ENCODE data around the gene ADARB2.

ADARB2 gene

GRCh38 chr10:1735562-1735961 is 1.8 kb downstream of the ADARB2 start:
- DNase-seq = no peak

GRCh38 chr10:1734288-1734687 is 3.0 kb downstream of the ADARB2 start:
- no peak for DNase-seq

GRCh38 chr10:1733720-1734119 is 3.6 kb downstream of the ADARB2 start:
- no peak for DNase-seq

- no peak for DNase-seq
These were observed 4.7 kb downstream of the ADARB2 start for GRCh38 chr10:1732564-1732996.

- DNase-seq = no peak
These were observed 5.7 kb downstream of the ADARB2 start for GRCh38 chr10:1731592-1731991.

DNA sequence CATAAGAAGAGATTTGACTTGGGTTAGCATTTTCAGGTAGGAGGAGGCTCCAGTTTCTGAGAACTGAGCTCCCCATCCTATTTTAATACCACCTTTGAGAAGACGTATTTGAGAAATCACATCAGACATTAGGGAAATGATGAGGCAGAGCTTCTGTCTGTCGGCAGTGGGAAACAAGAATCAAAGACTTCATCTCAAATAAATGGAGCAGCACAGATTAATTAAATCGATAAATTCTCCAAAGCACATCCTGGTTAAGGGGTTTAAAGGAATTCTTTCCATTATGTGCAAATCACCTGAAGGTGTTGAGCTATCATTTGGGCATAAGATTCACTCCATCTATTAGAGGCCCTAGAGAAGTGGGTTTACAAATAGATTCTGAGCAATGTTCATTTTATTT is 7.6 kb downstream of the ADARB2 start:
- no peak for DNase-seq

GRCh38 chr10:1726861-1727260 is 10.5 kb downstream of the ADARB2 start:
- no peak for DNase-seq

DNA sequence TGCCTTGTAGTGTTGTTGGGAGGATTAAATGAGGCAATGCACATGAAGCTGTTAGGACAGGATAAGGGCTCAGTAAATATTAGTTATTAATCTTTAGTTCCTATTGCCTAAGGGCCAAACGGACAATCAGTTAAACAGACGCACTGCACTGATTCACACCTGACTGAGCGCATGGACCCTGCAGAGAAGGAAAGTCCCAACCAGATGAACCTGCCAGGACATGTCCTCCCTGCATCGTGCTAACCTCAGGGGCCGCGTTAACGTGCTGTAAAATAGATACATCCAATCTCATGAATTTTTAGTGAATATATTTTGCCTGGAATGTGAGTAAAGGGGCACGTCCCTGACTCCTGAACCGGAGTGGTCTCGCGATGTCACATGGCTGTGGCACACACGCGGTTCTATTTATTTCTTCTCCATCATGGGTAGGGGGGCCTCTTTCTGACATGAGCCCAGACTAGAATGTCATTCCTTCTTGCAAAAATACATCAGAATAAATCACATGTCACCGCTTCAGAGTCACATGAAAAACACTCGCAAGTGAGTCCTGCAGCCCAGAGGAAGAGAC is 12.3 kb downstream of the ADARB2 start:
- no peak for DNase-seq

DNA sequence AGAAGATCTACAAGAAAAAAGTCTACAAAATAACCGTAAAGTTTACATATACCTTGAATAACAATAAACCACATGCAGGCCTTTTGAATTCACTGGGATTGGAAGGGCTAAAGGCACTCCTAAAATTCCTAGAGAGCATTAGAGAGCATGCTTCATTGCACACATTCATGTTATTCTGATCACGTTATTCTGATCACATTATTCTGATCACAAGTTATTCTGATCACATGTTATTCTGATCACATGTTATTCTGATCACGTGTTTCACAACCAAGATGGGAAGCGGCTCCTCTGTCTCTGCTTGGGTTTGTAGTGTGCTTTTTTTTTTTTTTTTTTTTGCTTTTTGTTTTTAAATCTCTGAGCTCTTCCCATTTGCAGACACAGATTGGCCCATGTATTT is 20.5 kb downstream of the ADARB2 start:
- DNase-seq = no peak

DNA sequence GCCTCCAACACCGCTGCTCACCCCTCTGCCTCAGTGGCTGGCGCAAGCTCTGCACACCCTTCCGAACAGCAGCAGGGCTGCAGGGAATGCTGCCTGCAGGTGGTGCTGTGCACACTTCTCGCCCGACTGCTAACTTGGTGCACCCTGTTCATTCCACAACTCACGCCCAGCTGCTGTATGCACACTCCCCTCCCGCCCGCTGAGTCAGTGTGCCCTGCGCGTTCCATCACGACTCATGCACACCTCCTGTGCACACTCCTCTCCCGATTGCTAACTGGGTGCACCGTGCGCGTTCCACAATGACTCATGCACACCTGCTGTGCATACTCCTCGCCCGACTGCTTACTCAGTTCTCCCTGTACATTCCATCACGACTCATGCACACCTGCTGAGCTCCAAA is 21.5 kb downstream of the ADARB2 start:
- DNase-seq = no peak

DNA sequence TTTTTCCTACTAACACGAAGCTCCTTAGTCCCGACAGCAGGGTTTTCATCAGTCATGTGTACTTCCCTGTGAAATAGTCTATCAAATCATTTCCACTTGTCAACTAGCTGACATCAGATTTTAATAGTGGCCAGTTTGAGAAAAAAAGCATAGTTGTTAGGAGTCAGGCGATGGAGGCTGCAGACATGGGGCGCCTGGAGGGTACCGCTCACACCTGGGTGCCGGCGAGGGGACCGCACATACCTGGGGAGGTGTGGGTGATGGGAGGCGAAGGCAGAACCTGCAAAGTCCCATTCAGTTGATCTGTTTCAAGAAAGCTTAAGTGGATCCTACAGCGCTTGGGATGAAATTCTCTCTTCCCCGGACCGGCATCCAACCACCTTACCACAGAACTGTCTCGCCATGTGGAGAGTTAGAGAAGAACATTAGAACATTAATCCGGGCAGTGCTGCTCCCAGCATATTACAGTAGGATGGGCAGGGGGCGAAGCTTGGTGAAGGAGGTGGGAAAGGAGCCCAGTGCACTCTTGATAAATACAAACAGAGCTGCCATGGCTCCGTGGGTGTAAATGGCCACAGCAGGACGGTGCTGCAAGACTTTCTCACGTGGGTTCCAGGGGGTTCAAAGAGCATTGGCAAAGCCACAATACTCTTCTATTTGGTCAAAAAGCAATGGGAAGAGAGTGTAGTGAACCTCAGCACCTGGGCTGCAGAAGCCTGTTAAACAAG is 24.2 kb downstream of the ADARB2 start:
- no peak for DNase-seq

DNA sequence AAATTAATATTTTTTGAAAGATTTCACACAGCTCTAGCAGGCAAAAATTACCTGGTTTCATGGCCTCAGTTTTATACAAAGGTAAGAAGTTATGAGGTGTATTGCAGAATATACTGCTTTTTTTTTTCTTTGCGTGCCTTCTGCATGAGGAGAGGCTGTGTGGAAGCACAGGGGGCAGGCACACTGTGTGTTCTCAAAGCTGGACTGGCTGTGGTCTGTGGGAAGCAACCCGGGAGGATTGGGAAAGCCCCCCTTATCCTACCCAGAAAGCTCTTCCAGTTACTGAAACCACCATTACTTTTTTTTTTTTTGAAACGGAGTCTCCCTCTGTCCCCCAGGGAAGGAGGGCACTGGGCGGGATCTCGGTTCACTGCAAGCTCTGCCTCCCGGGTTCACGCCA is 25.0 kb downstream of the ADARB2 start:
- DNase-seq = no peak

GRCh38 chr10:1709161-1709560 is 28.2 kb downstream of the ADARB2 start:
- no peak for DNase-seq

GRCh38 chr10:1708746-1709145 is 28.6 kb downstream of the ADARB2 start:
- DNase-seq = no peak

DNA sequence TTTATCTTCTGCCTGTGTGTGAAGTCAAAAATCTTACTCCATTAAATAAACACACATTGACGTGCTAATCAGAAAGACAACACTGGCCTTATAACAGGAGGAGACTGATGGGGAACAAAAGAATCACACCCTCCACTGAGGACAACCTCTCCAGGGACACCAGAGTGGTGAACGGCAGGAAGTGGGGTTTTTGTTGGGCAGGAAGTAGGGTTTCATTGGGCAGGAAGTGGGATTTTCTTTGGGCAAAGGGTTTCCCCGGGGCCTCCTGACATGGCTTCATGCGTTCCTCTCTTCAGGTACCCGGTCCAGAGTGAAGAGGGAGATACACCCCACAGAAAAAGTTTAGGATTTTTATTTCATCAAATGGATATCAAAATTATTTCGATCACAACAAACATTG is 30.6 kb downstream of the ADARB2 start:
- DNase-seq = no peak

- no peak for DNase-seq
These were observed 31.1 kb downstream of the ADARB2 start for GRCh38 chr10:1706256-1706655.

GRCh38 chr10:1698185-1698584 is 39.1 kb downstream of the ADARB2 start:
- DNase-seq = no peak

DNA sequence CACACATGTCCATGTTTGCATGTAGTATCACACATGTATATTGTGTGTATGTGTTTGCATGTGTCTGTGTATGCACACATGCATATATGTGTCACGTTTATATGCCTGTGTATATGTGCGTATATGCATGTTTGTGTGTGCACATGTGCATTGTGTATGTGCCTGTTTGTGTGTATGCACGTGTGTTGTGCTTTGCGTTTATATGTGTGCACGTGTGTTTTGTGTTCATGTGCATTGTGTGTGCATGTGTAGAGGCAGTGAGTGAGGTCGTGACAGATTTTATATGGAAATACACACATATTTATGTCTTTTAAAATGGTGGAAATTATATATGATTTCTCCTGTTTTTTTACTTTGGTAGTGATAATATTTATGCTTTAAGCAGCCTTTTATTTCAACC is 41.2 kb downstream of the ADARB2 start:
- DNase-seq = no peak

GRCh38 chr10:1690086-1690485 is 47.2 kb downstream of the ADARB2 start:
- no peak for DNase-seq

DNA sequence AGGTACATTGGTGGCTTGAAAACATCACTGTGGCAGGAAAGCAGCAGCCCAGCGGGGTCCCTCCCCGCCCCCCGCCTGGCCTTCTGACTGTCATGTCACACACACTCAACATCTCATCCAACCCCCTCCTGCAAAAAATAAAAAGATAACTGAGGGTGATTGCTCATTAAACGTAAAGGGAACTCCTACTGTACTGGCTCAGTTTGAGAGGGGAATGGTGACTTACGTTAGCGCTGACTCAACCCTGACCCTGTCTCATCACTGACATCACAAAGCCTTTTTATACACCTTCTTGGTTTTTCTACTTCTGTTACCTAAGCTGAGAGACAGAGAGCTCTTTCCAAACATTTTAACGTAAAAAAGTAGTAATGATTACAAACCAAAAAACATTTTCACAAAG is 48.8 kb downstream of the ADARB2 start:
- no peak for DNase-seq

DNA sequence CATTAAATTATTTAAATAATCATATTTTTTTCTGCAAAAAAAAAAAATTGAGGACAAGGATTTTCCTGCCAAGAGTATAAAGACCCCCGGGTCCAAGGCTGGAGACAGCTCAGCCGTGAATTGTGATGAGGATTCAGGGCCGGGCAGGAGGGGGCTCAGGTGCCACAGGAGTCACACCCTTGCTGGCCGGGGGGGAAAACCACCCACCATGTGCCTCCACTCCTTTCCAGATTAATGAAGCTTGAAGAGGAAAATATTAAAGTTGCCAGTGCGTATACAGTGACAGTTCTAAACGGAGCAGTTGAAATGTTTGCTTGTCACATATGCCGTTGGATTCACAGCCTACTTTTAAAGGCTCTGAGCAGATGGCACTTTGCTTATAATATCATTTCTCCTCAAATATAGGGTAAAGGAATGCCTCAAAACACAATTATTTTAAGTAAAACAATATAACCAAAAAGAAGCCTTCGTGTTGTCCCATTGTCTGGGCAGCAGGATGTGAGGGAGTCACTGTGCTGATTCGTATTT is 49.6 kb downstream of the ADARB2 start:
- DNase-seq = no peak

- DNase-seq = no peak
These were observed 50.1 kb downstream of the ADARB2 start for GRCh38 chr10:1687190-1687589.

DNA sequence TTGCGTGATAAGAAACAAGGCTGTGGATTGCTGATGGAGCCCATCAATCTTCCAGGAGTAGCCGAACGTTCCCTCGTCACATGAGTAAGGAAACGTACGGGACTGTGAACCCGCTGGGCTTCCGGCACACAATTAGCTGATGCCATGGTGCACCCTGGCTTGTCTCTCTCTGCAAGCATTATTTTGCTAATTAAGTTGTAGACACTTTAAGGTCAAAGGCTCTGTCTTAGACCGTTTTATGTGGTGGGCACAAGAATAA is 50.9 kb downstream of the ADARB2 start:
- no peak for DNase-seq

DNA sequence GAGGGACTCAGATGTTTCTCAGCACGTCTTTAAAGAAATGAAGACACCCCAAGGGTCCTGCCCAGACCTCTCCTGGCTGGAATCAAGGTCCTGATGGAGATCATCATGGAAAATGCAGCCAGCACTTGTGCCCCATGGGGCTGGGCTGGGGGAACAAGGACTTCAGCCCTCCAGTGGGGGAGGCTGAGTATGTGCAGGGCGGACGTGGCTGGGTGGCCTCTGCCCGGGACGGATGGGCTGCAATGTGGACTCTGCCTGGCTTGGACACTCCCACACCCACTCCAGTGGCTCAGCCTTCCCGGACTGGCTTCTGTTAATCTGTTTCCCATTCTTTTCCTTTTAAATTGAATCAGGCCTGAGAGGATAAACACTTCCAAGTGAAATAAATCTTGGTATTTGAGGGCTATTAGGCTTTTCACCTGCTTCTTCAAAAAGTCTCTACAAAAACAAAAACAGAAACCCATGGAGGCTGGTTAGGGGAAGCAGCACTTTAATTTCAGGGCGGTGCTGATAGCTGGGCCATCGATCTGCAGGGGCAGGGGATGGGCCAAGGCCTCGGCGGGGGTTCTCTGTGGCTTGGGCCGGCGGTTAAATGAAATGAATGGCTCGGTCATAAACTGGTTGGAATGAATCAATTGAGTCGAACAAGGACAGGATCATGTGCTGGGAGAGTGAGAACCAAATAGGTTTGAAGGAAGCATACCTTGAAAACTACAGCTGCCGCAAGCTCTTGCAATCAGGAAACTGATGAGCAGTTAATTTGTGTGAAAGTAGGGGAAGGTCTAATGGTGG is 51.4 kb downstream of the ADARB2 start:
- no peak for DNase-seq
